Left lung (tissue), 10 donors: ENCODE results near the gene RNLS. TPM values are rescaled to one million over a fixed set of nuclear protein-coding genes. Genes with fewer than 3 reads are reported as not detected.
A peak's percentile ranks its signal among the peaks of the same experiment; 100 is the strongest.
"Not testable (repeated sequence)": the region's sequence is repeated elsewhere in the genome, so short reads cannot be mapped to it uniquely, and the experiment has no call there.

Experiments used
- ATAC-seq: fragments of 200-7000 bp; cut with Tn5 transposase; one replicate; pipeline ENCODE4 v1.9.1; 2020; ENCODE audit warnings: moderate library complexity
- DNase-seq, 4 donors: peaks; one replicate each; pipeline ENCODE4 v3.0.0-alpha.2; 2013 to 2020
- H3K27ac ChIP-seq, 2 donors: fragments of 200-600 bp; sonication (generic) in 1 of 2; one replicate each; pipeline versions ENCODE4 v1.5.0 to v1.8.0; 2020 to 2021
- H3K27me3 ChIP-seq, 2 donors: fragments of 200-600 bp; sonication (generic) in 1 of 2; one replicate each; pipeline versions ENCODE4 v1.5.0 to v1.8.0; 2020 to 2021
- H3K36me3 ChIP-seq, 2 donors: fragments of 200-600 bp; sonication (generic) in 1 of 2; one replicate each; pipeline versions ENCODE4 v1.5.0 to v1.8.0; 2020 to 2021
- H3K4me1 ChIP-seq, 2 donors: fragments of 200-600 bp; one replicate each; pipeline ENCODE4 v1.8.0; 2021
- H3K4me3 ChIP-seq, 2 donors: fragments of 200-600 bp; sonication (generic) in 1 of 2; one replicate each; pipeline versions ENCODE4 v1.5.0 to v1.8.0; 2020 to 2021; ENCODE audit warnings: mild to moderate bottlenecking in 1 of 2
- H3K9me3 ChIP-seq, 2 donors: fragments of 200-600 bp; sonication (generic) in 1 of 2; one replicate each; pipeline versions ENCODE4 v1.5.0 to v1.8.0; 2020 to 2021
- CTCF ChIP-seq, 2 donors: fragments of 200-600 bp; sonication (generic) in 1 of 2; IDR thresholded peaks; one replicate each; pipeline versions ENCODE4 v1.5.0 to v1.8.0; 2021; ENCODE audit warnings: antibody characterized with exemption in 2 of 2
- intact Hi-C, 2 donors: fragments of 100-400 bp; cut with DNase I; formaldehyde crosslinking; loops; one replicate each; pipeline versions ENCODE4 v1.11.2 to v1.14.2; 2022
- polyA plus RNA-seq, 6 donors: library from polyadenylated mRNA; unstranded; fragments of 120-200 nt; gene quantifications; one replicate each; pipeline ENCODE4 v1.2.1, GENCODE V29; 2013; ENCODE audit not compliant: insufficient read length in 6 of 6
- total RNA-seq, 2 donors: library from RNA; stranded (reverse); fragmentation: NEBNext Ultra II Directional; extraction: Animal tissue kit (Norgen Biotek cat#: 25700); gene quantifications; one replicate each; pipeline ENCODE4 v1.2.1, GENCODE V29; 2021
- donor health status: DM: no; HTN: yes; CAD: no.
- donor health status: DM: no; HTN: no; CAD: no.

RNLS gene
- total and polyA plus RNA-seq, 8 donors = 4.1 to 8.8 (median 5.2) TPM

GRCh38 chr10:88281592-88282347 is 301.3 kb downstream of the RNLS start:
- peaks cover 6 to 12% of the 10 kb centered on the region in 2 donors for H3K4me1 ChIP-seq
- H3K9me3 ChIP-seq = no peaks in the 10 kb centered on the region
- H3K27me3 ChIP-seq = no peaks in the 10 kb centered on the region
- no peak for ATAC-seq
- no peak for DNase-seq
- intact Hi-C loops = no loop called here
- no peak overlapping the region for H3K27ac ChIP-seq
- H3K4me3 ChIP-seq = no peak overlapping the region
- H3K36me3 ChIP-seq = no peaks in the 10 kb centered on the region
- no peak for TF ChIP-seq CTCF (IDR thresholded peaks at IDR 0.05)

GRCh38 chr10:88280518-88280917 is 302.6 kb downstream of the RNLS start:
- H3K36me3 ChIP-seq = no peaks in the 10 kb centered on the region
- no peak overlapping the region for H3K27ac ChIP-seq
- H3K4me1 ChIP-seq = peaks cover 6 to 12% of the 10 kb centered on the region in 2 donors
- H3K9me3 ChIP-seq = no peaks in the 10 kb centered on the region
- no peak for ATAC-seq
- no peak overlapping the region for H3K4me3 ChIP-seq
- no peak for TF ChIP-seq CTCF (IDR thresholded peaks at IDR 0.05)
- intact Hi-C loops = no loop called here
- DNase-seq = no peak
- H3K27me3 ChIP-seq = no peaks in the 10 kb centered on the region

- peak; percentile 94 for ATAC-seq
- H3K4me3 ChIP-seq = no peak overlapping the region
Observed at GRCh38 chr10:88278912-88279311, 304.2 kb downstream of the RNLS start.

GRCh38 chr10:88276945-88277344 is 306.2 kb downstream of the RNLS start:
- H3K4me3 ChIP-seq, intact Hi-C loops, H3K27me3 ChIP-seq, DNase-seq, H3K27ac ChIP-seq, H3K9me3 ChIP-seq, H3K36me3 ChIP-seq, ATAC-seq: not testable (repeated sequence)
- H3K4me1 ChIP-seq = peaks cover 4 to 10% of the 10 kb centered on the region in 2 donors

More at GRCh38 chr10:88278912-88279311, 304.2 kb downstream of the RNLS start:
- H3K9me3 ChIP-seq = no peaks in the 10 kb centered on the region
- no peak overlapping the region for H3K27ac ChIP-seq
- H3K27me3 ChIP-seq = no peaks in the 10 kb centered on the region
- H3K4me1 ChIP-seq = peaks cover 6 to 12% of the 10 kb centered on the region in 2 donors
- peak in 1 of 4 donors; percentile 54 for DNase-seq
- TF ChIP-seq CTCF (IDR thresholded peaks at IDR 0.05) = no peak
- intact Hi-C loops = no loop called here
- no peaks in the 10 kb centered on the region for H3K36me3 ChIP-seq

GRCh38 chr10:88274286-88274685 is 308.8 kb downstream of the RNLS start:
- Histone ChIP-seq H3K27me3 (no peaks in the 10 kb centered on the region), H3K9me3 (no peaks in the 10 kb centered on the region), H3K4me1 (peaks cover 11 to 26% of the 10 kb centered on the region in 2 donors), H3K36me3 (no peaks in the 10 kb centered on the region), H3K27ac (no peak overlapping the region), H3K4me3 (no peak overlapping the region)
- ATAC-seq (no peak), DNase-seq (no peak)
- no peak for TF ChIP-seq CTCF (IDR thresholded peaks at IDR 0.05)
- intact Hi-C loops = no loop called here
